8988T (cell line): ENCODE data around the gene RAB17.
"Not testable (repeated sequence)": the region's sequence is repeated elsewhere in the genome, so short reads cannot be mapped to it uniquely, and the experiment has no call there.

Experiments
- DNase-seq: peaks from one replicate; pipeline ENCODE4 v3.0.0; 2011

The RAB17 gene

DNA sequence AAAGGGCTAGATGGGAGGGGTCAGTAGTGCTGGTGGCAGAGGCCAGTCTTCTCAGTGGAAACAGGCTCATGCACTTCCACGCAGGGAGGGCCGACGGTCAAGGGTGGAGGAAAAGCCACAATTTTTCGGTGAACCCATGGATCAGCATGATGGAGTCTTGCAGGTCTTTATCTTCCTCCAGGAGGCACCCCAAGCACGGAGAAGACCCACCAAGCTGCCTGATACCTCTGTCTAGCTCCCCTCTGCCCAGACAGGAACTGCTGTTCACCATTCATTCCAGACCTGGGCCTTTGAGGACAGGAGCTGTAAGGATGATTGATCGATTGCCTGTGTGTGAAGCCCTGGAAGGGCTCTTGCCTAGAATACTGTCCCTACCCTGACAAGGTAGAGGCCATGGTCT lies 34.0 kb upstream of the RAB17 start:
- no peak for DNase-seq

GRCh38 chr2:237623428-237624403 lies 33.2 kb upstream of the RAB17 start:
- no peak for DNase-seq

- no peak for DNase-seq
These were observed 27.9 kb upstream of the RAB17 start for GRCh38 chr2:237618449-237618848.

- no peak for DNase-seq
These were observed 27.1 kb upstream of the RAB17 start for GRCh38 chr2:237617587-237617982.

DNA sequence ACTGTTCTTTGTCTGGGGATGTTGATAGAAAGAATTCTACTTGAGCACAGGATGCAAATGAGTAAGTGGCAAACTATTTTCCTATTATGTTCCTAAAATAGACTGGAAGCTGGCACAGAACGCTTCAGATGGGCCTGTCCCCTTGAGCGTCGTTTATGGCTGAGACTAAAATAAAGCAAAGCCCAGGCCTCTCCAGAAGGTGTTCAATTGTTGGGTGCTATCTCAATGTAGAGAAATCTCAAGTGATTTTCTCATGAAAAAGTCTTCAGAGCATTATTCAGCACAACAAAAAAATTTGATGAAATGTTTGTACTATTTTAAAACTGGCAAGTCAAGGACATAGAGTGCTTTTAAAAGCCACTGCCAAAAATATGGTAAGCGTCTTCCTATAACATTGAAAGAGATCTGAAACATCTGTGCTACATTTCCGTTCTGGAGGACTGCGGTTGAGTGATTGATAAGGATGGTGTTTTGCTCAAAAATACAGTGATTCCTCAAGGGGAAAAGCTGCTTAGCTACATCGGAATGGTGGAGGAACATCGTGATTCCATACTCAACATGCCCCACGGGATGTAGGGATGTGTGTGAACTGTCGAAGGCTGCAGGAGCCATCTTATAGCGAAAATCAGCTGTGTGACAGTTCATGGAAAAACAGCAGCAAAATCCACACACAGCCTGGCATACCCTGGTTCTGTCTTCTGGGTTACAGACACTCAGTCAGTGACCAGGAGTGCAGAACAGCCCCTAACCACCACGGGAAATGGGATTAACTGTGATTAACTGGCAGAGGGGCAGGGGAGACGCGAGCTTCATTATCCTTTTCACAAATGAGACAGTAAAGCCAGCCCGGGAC lies 26.4 kb upstream of the RAB17 start:
- no peak for DNase-seq

- DNase-seq, result no peak
These were observed 25.8 kb upstream of the RAB17 start for GRCh38 chr2:237616373-237616733.

GRCh38 chr2:237615631-237616249 lies 25.2 kb upstream of the RAB17 start:
- DNase-seq, result no peak

- no peak for DNase-seq
These were observed 23.7 kb upstream of the RAB17 start for GRCh38 chr2:237614151-237614720.

- no peak for DNase-seq
These were observed 23.1 kb upstream of the RAB17 start for GRCh38 chr2:237613679-237614078.

- no peak for DNase-seq
These were observed 22.2 kb upstream of the RAB17 start for GRCh38 chr2:237612527-237613357.

GRCh38 chr2:237606522-237606921 lies 16.0 kb upstream of the RAB17 start:
- not testable (repeated sequence) for DNase-seq

DNA sequence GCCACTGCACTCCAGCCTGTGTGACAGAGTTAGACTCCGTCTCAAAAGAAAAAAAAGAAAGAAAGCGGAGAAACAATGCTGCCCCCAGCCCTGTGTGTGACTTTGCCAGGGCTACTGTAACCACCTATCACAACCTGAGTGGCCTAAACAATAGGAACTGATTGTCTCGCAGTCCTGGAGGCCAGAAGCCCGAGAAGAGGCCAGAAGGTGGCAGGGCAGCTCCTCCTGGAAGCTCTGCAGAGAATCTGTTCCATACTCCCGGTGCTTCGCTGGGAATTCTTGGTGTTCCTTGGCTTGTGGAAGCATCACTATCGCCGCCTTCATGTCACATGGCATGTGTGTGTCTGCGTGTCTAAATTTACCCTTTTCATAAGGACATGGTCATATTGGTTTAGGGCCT lies 14.4 kb upstream of the RAB17 start:
- no peak for DNase-seq

GRCh38 chr2:237604391-237604790 lies 13.9 kb upstream of the RAB17 start:
- DNase-seq, result no peak

DNA sequence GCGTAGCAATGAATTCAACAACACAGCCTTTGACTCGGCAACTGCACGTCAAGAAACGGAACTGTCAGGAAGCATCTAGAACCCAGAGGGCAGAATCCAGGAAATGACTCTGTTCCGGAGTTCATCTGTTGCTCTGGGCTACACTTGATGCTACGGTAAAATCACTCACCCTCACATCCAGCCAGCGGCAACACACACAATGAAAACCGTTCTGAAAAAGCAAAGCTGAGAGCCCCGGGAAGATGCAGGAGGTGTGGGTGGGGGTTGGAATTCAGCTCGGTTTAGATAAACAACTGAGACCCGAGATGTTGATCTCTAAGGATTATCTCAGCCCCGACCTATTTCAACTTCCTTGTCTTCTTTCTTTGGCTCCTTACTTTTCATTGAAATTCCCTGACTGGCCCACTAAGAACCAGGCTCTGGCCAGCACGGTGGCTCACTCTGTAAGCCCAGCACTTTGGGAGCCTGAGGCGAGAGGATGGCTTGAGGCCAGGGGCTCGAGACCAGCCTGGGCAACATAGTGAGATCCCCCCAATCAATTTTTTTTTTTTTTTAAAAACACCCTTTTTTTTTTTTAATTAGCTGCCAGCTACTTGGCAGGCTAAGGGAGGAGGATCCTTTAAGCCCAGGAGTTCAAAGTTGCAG lies 13.3 kb upstream of the RAB17 start:
- DNase-seq, result no peak

- no peak for DNase-seq
These were observed 12.6 kb upstream of the RAB17 start for GRCh38 chr2:237603049-237603717.

GRCh38 chr2:237602409-237602808 lies 11.9 kb upstream of the RAB17 start:
- no peak for DNase-seq

DNA sequence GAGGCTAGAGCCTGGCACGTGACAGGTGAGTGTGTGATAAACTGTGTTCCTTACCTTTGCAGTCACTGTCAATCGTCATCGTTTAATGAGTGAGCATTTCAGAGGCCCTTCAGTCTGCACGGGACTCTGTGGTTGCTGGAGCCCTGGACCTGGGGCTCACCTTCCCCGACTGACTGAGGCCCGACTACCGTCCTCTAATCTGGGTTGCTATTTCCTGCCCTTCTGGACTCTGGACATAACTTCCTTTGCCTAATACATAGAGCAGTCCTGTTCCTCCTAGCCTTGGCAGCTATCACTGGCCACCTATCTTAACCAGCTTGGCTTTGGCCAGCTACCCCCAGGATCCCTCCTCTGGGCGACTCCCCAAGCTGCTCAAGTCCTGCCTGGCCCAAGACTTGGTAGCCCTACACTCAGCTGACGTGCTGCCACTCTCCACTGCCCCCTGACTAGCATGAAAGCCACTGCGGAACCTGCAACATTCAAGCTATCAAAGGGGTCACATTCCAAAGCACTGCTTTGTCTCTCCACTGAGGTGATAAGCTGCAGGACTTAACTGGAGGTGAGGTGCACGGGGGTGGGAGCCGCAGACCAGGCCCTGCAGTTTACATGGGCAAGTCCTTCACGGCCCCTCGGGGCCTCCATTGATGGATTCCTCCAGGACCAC lies 11.1 kb upstream of the RAB17 start:
- no peak for DNase-seq

DNA sequence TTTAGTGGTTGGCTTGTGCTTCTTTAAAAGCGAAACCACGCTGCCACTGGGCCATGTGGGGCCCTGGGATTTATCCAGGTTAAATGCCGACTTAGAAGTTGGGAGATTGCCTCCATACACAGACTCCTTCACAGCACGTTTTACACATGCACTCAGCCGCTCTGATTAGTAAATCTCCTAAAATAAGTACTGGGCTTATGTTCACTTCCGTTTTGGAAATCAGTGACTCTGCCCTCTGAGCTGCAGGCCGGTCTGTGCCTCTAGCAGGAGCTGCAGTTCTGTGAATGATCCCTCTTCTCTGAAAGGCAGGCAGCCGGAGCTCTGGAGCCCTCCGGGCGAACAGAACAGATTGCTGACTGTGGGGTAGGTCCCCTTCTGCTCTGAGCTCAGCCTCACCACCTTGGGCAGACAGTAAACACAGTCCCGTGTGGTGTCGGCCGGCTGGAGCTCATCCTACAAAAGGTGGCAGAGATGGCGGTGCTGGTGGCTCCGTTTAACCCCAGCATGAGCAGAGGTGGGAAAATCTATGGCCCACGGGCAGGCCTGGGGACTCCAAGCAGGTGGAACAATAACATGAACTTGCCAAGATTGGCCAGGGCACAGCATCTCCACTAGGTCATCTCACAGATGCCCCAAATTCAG lies 9.8 kb upstream of the RAB17 start:
- no peak for DNase-seq

- no peak for DNase-seq
These were observed 9.1 kb upstream of the RAB17 start for GRCh38 chr2:237599465-237600110.
